Ascending aorta (tissue), 2 donors: ENCODE results near the gene GAPVD1. TPM values are rescaled to one million over a fixed set of nuclear protein-coding genes. Genes with fewer than 3 reads are reported as not detected.

Source experiments
- DNase-seq, 2 donors: peaks; one replicate each; pipeline ENCODE4 v3.0.0-alpha.2; 2019; ENCODE audit warnings: low spot score in 2 of 2
- H3K27ac ChIP-seq, 2 donors: fragments of 200-600 bp; sonication (generic); one replicate each; pipeline ENCODE4 v1.5.1; 2016 to 2017; ENCODE audit warnings: mild to moderate bottlenecking in 1 of 2
- H3K27me3 ChIP-seq: fragments of 200-600 bp; sonication (generic); one replicate; pipeline ENCODE4 v1.5.1; 2017
- H3K36me3 ChIP-seq, 2 donors: fragments of 200-600 bp; sonication (generic); one replicate each; pipeline ENCODE4 v1.5.1; 2016
- H3K4me1 ChIP-seq, 2 donors: fragments of 200-600 bp; sonication (generic); one replicate each; pipeline ENCODE4 v1.5.1; 2016 to 2017; ENCODE audit warnings: mild to moderate bottlenecking in 1 of 2
- H3K4me3 ChIP-seq, 2 donors: fragments of 200-600 bp; sonication (generic); one replicate each; pipeline ENCODE4 v1.5.1; 2016 to 2017; ENCODE audit warnings: mild to moderate bottlenecking in 1 of 2
- H3K9me3 ChIP-seq, 2 donors: fragments of 200-600 bp; sonication (generic); one replicate each; pipeline ENCODE4 v1.5.1; 2016
- CTCF ChIP-seq, 3 experiments: fragments of 200-600 bp in 2 of 3; fragments of 450-650 bp in 1 of 3; sonication (generic) in 2 of 3; IDR thresholded peaks; one replicate each; pipeline ENCODE4 v1.5.1; 2016 to 2019; ENCODE audit warnings: antibody characterized with exemption in 3 of 3, mild to moderate bottlenecking in 1 of 3, moderate library complexity in 1 of 3
- intact Hi-C: fragments of 100-400 bp; cut with DNase I; formaldehyde crosslinking; loops from one replicate; pipeline ENCODE4 v1.15.1; 2023
- total RNA-seq: library from RNA; depleted of rRNA; stranded (reverse); fragments of >200 nt; gene quantifications from one replicate; pipeline ENCODE4 v1.1.0, GENCODE V29; 2016

The GAPVD1 gene
- total RNA-seq, 1 donor from 2014 or later: 18.9 TPM

GRCh38 chr9:125243792-125244260 lies 17.8 kb upstream of the GAPVD1 start:
- peaks cover 0 to 13% of the 10 kb centered on the region in 2 donors for H3K4me1 ChIP-seq
- no peak overlapping the region for H3K27ac ChIP-seq
- no peak overlapping the region for H3K4me3 ChIP-seq
- peaks cover 6 to 12% of the 10 kb centered on the region in 2 donors for H3K36me3 ChIP-seq
- no peak for DNase-seq
- intact Hi-C loops: loop anchor here (5.0 kb wide), 2 partner anchors 382 to 472 kb away; partner anchors contain the start of genes ARPC5L, NR6A1 and RPL35
- no peaks in the 10 kb centered on the region for H3K9me3 ChIP-seq
- no peak for TF ChIP-seq CTCF (IDR thresholded peaks at IDR 0.05)
- H3K27me3 ChIP-seq: no peaks in the 10 kb centered on the region

- TF ChIP-seq CTCF (IDR thresholded peaks at IDR 0.05): no peak
- Histone ChIP-seq H3K27me3 (no peaks in the 10 kb centered on the region), H3K4me1 (peaks cover 0 to 4% of the 10 kb centered on the region in 2 donors), H3K36me3 (no peaks in the 10 kb centered on the region), H3K4me3 (no peak overlapping the region), H3K9me3 (no peaks in the 10 kb centered on the region), H3K27ac (no peak overlapping the region)
- no peak for DNase-seq
- intact Hi-C loops: no loop called here
Measured at GRCh38 chr9:125246261-125246667, 15.4 kb upstream of the GAPVD1 start.

GRCh38 chr9:125254231-125254630 lies 7.4 kb upstream of the GAPVD1 start:
- no peak for DNase-seq

GRCh38 chr9:125255781-125256391 lies 5.7 kb upstream of the GAPVD1 start:
- intact Hi-C loops: no loop called here
- H3K4me3 ChIP-seq: no peak overlapping the region
- no peaks in the 10 kb centered on the region for H3K9me3 ChIP-seq
- no peak overlapping the region for H3K27ac ChIP-seq
- no peaks in the 10 kb centered on the region for H3K4me1 ChIP-seq
- no peak for DNase-seq
- H3K36me3 ChIP-seq: no peaks in the 10 kb centered on the region
- H3K27me3 ChIP-seq: no peaks in the 10 kb centered on the region
- no peak for TF ChIP-seq CTCF (IDR thresholded peaks at IDR 0.05)

More at GRCh38 chr9:125254231-125254630, 7.4 kb upstream of the GAPVD1 start:
- H3K4me1 ChIP-seq: no peaks in the 10 kb centered on the region
- no peak for TF ChIP-seq CTCF (IDR thresholded peaks at IDR 0.05)
- H3K4me3 ChIP-seq: no peak overlapping the region
- no peak overlapping the region for H3K27ac ChIP-seq
- no peaks in the 10 kb centered on the region for H3K9me3 ChIP-seq
- no peaks in the 10 kb centered on the region for H3K27me3 ChIP-seq
- intact Hi-C loops: no loop called here
- H3K36me3 ChIP-seq: no peaks in the 10 kb centered on the region

- no peak overlapping the region for H3K4me3 ChIP-seq
- H3K4me1 ChIP-seq: peaks cover 0 to 10% of the 10 kb centered on the region in 2 donors
- H3K27ac ChIP-seq: no peak overlapping the region
- H3K36me3 ChIP-seq: no peaks in the 10 kb centered on the region
- DNase-seq: no peak
- intact Hi-C loops: no loop called here
- H3K9me3 ChIP-seq: no peaks in the 10 kb centered on the region
- H3K27me3 ChIP-seq: no peaks in the 10 kb centered on the region
- no peak for TF ChIP-seq CTCF (IDR thresholded peaks at IDR 0.05)
Measured at GRCh38 chr9:125258160-125258785, 3.4 kb upstream of the GAPVD1 start.
